Measurements from ENCODE around the gene DNAJB2.

GRCh38 chr2:219334076-219334475, 54.9 kb downstream of the DNAJB2 start:
- TF ChIP-seq CTCF (IDR thresholded peaks at IDR 0.05; ENCODE audit: borderline replicate concordance, extremely low read depth, low read length, poor library complexity, severe bottlenecking) (no peak), EZH2 (IDR thresholded peaks at IDR 0.05; ENCODE audit: borderline replicate concordance, low read depth, low read length, severe bottlenecking) (no peak)

All from DND-41 (cell line).